CD4-positive, CD25-positive, alpha-beta regulatory T cell (primary cell): ENCODE data around the gene ALG14. TPM values are rescaled to one million over a fixed set of nuclear protein-coding genes. Genes with fewer than 3 reads are reported as not detected.
A peak's percentile ranks its signal among the peaks of the same experiment; 100 is the strongest.

Experiments used
- ATAC-seq, 2 donors: fragments of 150-1000 bp; cut with Tn5 transposase; one replicate each; pipeline ENCODE4 v1.10.0; 2021; ENCODE audit warnings: low read depth in 2 of 2, moderate number of reproducible peaks in 2 of 2, moderate library complexity in 1 of 2
- DNase-seq, 3 donors: peaks; one replicate each; pipeline versions ENCODE4 v3.0.0 to v3.0.0-alpha.2; 2012 to 2022; ENCODE audit warnings: mixed read lengths in 1 of 3
- H3K27ac ChIP-seq: one replicate; pipeline ENCODE4 v1.7.0; 2013; ENCODE audit warnings: mild to moderate bottlenecking, low read length; ENCODE audit not compliant: insufficient read depth, poor library complexity, severe bottlenecking
- H3K27me3 ChIP-seq: one replicate; pipeline ENCODE4 v1.7.0; 2013; ENCODE audit warnings: low read length; ENCODE audit not compliant: control insufficient read depth, insufficient read depth
- H3K36me3 ChIP-seq: one replicate; pipeline ENCODE4 v1.7.0; 2013; ENCODE audit warnings: mild to moderate bottlenecking, low read length, moderate library complexity; ENCODE audit not compliant: control insufficient read depth, insufficient read depth
- H3K4me1 ChIP-seq: 2 replicates; pipeline ENCODE4 v1.7.0; 2013; ENCODE audit warnings: mild to moderate bottlenecking, low read length; ENCODE audit not compliant: insufficient read depth, control insufficient read depth, poor library complexity, severe bottlenecking
- H3K4me3 ChIP-seq: one replicate; pipeline ENCODE4 v1.7.0; 2013; ENCODE audit warnings: low read depth, mild to moderate bottlenecking, low read length, moderate library complexity
- H3K9me3 ChIP-seq, 2 experiments: 1 replicate in 1 of 2; 2 replicates in 1 of 2; pipeline ENCODE4 v1.7.0; 2013; ENCODE audit warnings: low read length in 2 of 2, mild to moderate bottlenecking in 1 of 2, moderate library complexity in 1 of 2; ENCODE audit not compliant: control insufficient read depth in 2 of 2
- H3K27ac Mint-ChIP-seq, 3 donors: one replicate each; pipeline ENCODE4 v1.8.0; 2020 to 2022; ENCODE audit warnings: mild to moderate bottlenecking in 3 of 3, mixed read lengths in 3 of 3, moderate library complexity in 2 of 3
- H3K27me3 Mint-ChIP-seq: one replicate; pipeline ENCODE4 v1.8.0; 2022; ENCODE audit warnings: mild to moderate bottlenecking, mixed read lengths
- H3K36me3 Mint-ChIP-seq: one replicate; pipeline ENCODE4 v1.8.0; 2020; ENCODE audit warnings: mixed read lengths
- H3K4me1 Mint-ChIP-seq, 4 donors: one replicate each; pipeline ENCODE4 v1.8.0; 2020 to 2022; ENCODE audit warnings: mixed read lengths in 4 of 4, mild to moderate bottlenecking in 1 of 4
- H3K4me3 Mint-ChIP-seq, 4 donors: one replicate each; pipeline ENCODE4 v1.8.0; 2020 to 2022; ENCODE audit warnings: mild to moderate bottlenecking in 4 of 4, mixed read lengths in 4 of 4, moderate library complexity in 3 of 4
- H3K9me3 Mint-ChIP-seq, 7 donors: one replicate each; pipeline ENCODE4 v1.8.0; 2020 to 2022; ENCODE audit warnings: mixed read lengths in 7 of 7, mild to moderate bottlenecking in 3 of 7, moderate library complexity in 2 of 7
- polyA plus RNA-seq, 4 donors: library from polyadenylated mRNA; unstranded; fragments of 300-500 nt; fragmentation: Illumina TruSeq; gene quantifications; one replicate each; pipeline ENCODE4 v1.2.3, GENCODE V29; 2021
- total RNA-seq: library from RNA; stranded (reverse); gene quantifications from one replicate; pipeline ENCODE4 v1.2.3, GENCODE V29; 2022

Gene ALG14
- total and polyA plus RNA-seq, 5 donors from 2014 or later = 1.2 to 11.0 (median 5.7) TPM

GRCh38 chr1:94936861-94937620 is 135.7 kb downstream of the ALG14 start:
- Histone ChIP-seq H3K27me3 (peaks cover 14% of the 10 kb centered on the region), H3K36me3 (no peaks in the 10 kb centered on the region), H3K27ac (no peak overlapping the region), H3K9me3 (no peaks in the 10 kb centered on the region), H3K4me3 (no peak overlapping the region), H3K4me1 (no peaks in the 10 kb centered on the region)
- Mint-ChIP-seq H3K36me3 (peaks cover 4% of the 10 kb centered on the region), H3K4me1 (peaks cover 0 to 6% (median 3%) of the 10 kb centered on the region in 4 donors), H3K27ac (no peak overlapping the region), H3K4me3 (no peak overlapping the region), H3K27me3 (peaks cover 30% of the 10 kb centered on the region), H3K9me3 (peaks cover 0 to 3% (median 0%) of the 10 kb centered on the region in 7 donors)
- DNase-seq = no peak
- ATAC-seq = no peak

GRCh38 chr1:94935476-94935875 is 137.3 kb downstream of the ALG14 start:
- no peak overlapping the region for H3K4me3 ChIP-seq
- Mint-ChIP-seq H3K9me3 (peaks cover 0 to 3% (median 0%) of the 10 kb centered on the region in 7 donors), H3K36me3 (peaks cover 4% of the 10 kb centered on the region), H3K27me3 (peaks cover 36% of the 10 kb centered on the region), H3K4me1 (peaks cover 0 to 6% (median 3%) of the 10 kb centered on the region in 4 donors), H3K27ac (no peak overlapping the region), H3K4me3 (no peak overlapping the region)
- no peaks in the 10 kb centered on the region for H3K36me3 ChIP-seq
- no peaks in the 10 kb centered on the region for H3K4me1 ChIP-seq
- no peak for DNase-seq
- ATAC-seq = no peak
- no peaks in the 10 kb centered on the region for H3K9me3 ChIP-seq
- H3K27me3 ChIP-seq = peaks cover 14% of the 10 kb centered on the region
- no peak overlapping the region for H3K27ac ChIP-seq

GRCh38 chr1:94935034-94935433 is 137.7 kb downstream of the ALG14 start:
- Mint-ChIP-seq H3K9me3 (peaks cover 0 to 3% (median 0%) of the 10 kb centered on the region in 7 donors), H3K4me1 (peaks cover 0 to 6% (median 3%) of the 10 kb centered on the region in 4 donors), H3K27ac (peak overlapping the region in 1 of 3 donors; percentile 37), H3K36me3 (peaks cover 4% of the 10 kb centered on the region), H3K27me3 (peaks cover 37% of the 10 kb centered on the region), H3K4me3 (no peak overlapping the region)
- ATAC-seq = no peak
- no peak overlapping the region for H3K4me3 ChIP-seq
- H3K36me3 ChIP-seq = no peaks in the 10 kb centered on the region
- H3K27ac ChIP-seq = no peak overlapping the region
- peaks cover 14% of the 10 kb centered on the region for H3K27me3 ChIP-seq
- no peaks in the 10 kb centered on the region for H3K4me1 ChIP-seq
- no peak for DNase-seq
- no peaks in the 10 kb centered on the region for H3K9me3 ChIP-seq

- H3K4me3 Mint-ChIP-seq = no peak overlapping the region
- no peaks in the 10 kb centered on the region for H3K9me3 ChIP-seq
- H3K36me3 Mint-ChIP-seq = peaks cover 4% of the 10 kb centered on the region
- ATAC-seq (no peak), DNase-seq (no peak)
- peaks cover 12% of the 10 kb centered on the region for H3K27me3 ChIP-seq
- no peak overlapping the region for H3K4me3 ChIP-seq
- H3K27me3 Mint-ChIP-seq = peaks cover 42% of the 10 kb centered on the region
- peaks cover 0 to 3% (median 0%) of the 10 kb centered on the region in 7 donors for H3K9me3 Mint-ChIP-seq
- H3K27ac ChIP-seq = no peak overlapping the region
- H3K4me1 ChIP-seq = no peaks in the 10 kb centered on the region
- peak overlapping the region in 1 of 3 donors; percentile 37 for H3K27ac Mint-ChIP-seq
- H3K36me3 ChIP-seq = no peaks in the 10 kb centered on the region
- peaks cover 0 to 6% (median 3%) of the 10 kb centered on the region in 4 donors for H3K4me1 Mint-ChIP-seq
These were observed 138.2 kb downstream of the ALG14 start for GRCh38 chr1:94934551-94934950.

- Mint-ChIP-seq H3K4me1 (peaks cover 3 to 14% (median 6%) of the 10 kb centered on the region in 4 donors), H3K27me3 (peaks cover 57% of the 10 kb centered on the region), H3K36me3 (no peaks in the 10 kb centered on the region), H3K27ac (no peak overlapping the region), H3K9me3 (peaks cover 0 to 3% (median 0%) of the 10 kb centered on the region in 7 donors), H3K4me3 (no peak overlapping the region)
- H3K4me1 ChIP-seq = peaks cover 9% of the 10 kb centered on the region
- no peak overlapping the region for H3K4me3 ChIP-seq
- no peak overlapping the region for H3K27ac ChIP-seq
- H3K36me3 ChIP-seq = no peaks in the 10 kb centered on the region
- DNase-seq = no peak
- no peaks in the 10 kb centered on the region for H3K9me3 ChIP-seq
- ATAC-seq = no peak
- H3K27me3 ChIP-seq = peaks cover 11% of the 10 kb centered on the region
These were observed 141.4 kb downstream of the ALG14 start for GRCh38 chr1:94931254-94931841.

- no peak overlapping the region for H3K27ac Mint-ChIP-seq
- no peak overlapping the region for H3K4me3 ChIP-seq
- peaks cover 13% of the 10 kb centered on the region for H3K4me1 ChIP-seq
- H3K27me3 ChIP-seq = peaks cover 20% of the 10 kb centered on the region
- H3K27me3 Mint-ChIP-seq = peaks cover 63% of the 10 kb centered on the region
- ATAC-seq = no peak
- no peaks in the 10 kb centered on the region for H3K9me3 ChIP-seq
- H3K27ac ChIP-seq = no peak overlapping the region
- H3K9me3 Mint-ChIP-seq = peaks cover 0 to 3% (median 0%) of the 10 kb centered on the region in 7 donors
- DNase-seq = no peak
- no peaks in the 10 kb centered on the region for H3K36me3 ChIP-seq
- no peaks in the 10 kb centered on the region for H3K36me3 Mint-ChIP-seq
- H3K4me3 Mint-ChIP-seq = no peak overlapping the region
- peaks cover 0 to 22% (median 10%) of the 10 kb centered on the region in 4 donors for H3K4me1 Mint-ChIP-seq
These were observed 143.2 kb downstream of the ALG14 start for GRCh38 chr1:94929351-94930217.

GRCh38 chr1:94928293-94928939 is 144.3 kb downstream of the ALG14 start:
- no peaks in the 10 kb centered on the region for H3K9me3 ChIP-seq
- Mint-ChIP-seq H3K36me3 (no peaks in the 10 kb centered on the region), H3K4me1 (peaks cover 0 to 22% (median 10%) of the 10 kb centered on the region in 4 donors), H3K27me3 (peaks cover 74% of the 10 kb centered on the region), H3K4me3 (peak overlapping the region in 2 of 4 donors; percentile 86 to 89), H3K9me3 (peaks cover 0 to 4% (median 0%) of the 10 kb centered on the region in 7 donors), H3K27ac (no peak overlapping the region)
- no peak overlapping the region for H3K4me3 ChIP-seq
- DNase-seq = no peak
- peaks cover 13% of the 10 kb centered on the region for H3K4me1 ChIP-seq
- no peak overlapping the region for H3K27ac ChIP-seq
- ATAC-seq = no peak
- peaks cover 24% of the 10 kb centered on the region for H3K27me3 ChIP-seq
- no peaks in the 10 kb centered on the region for H3K36me3 ChIP-seq
